Skeletal muscle tissue (tissue), 4 donors: ENCODE results near the gene PPIF. TPM values are rescaled to one million over a fixed set of nuclear protein-coding genes. Genes with fewer than 3 reads are reported as not detected.
A peak's percentile ranks its signal among the peaks of the same experiment; 100 is the strongest.

Source experiments
- H3K27ac ChIP-seq: one replicate; pipeline ENCODE4 v1.7.0; 2013; ENCODE audit warnings: mild to moderate bottlenecking, low read depth, low read length, inconsistent platforms
- H3K27me3 ChIP-seq, 3 donors: one replicate each; pipeline ENCODE4 v1.7.0; 2013; ENCODE audit warnings: low read length in 3 of 3; ENCODE audit not compliant: control insufficient read depth in 3 of 3, insufficient read depth in 3 of 3
- H3K36me3 ChIP-seq, 3 donors: one replicate each; pipeline ENCODE4 v1.7.0; 2013; ENCODE audit warnings: low read length in 3 of 3; ENCODE audit not compliant: control insufficient read depth in 3 of 3, insufficient read depth in 3 of 3
- H3K4me1 ChIP-seq, 3 donors: one replicate each; pipeline ENCODE4 v1.7.0; 2013; ENCODE audit warnings: low read length in 3 of 3, mild to moderate bottlenecking in 3 of 3; ENCODE audit not compliant: control insufficient read depth in 3 of 3, insufficient read depth in 3 of 3
- H3K4me3 ChIP-seq, 3 donors: one replicate each; pipeline ENCODE4 v1.7.0; 2013; ENCODE audit warnings: low read length in 3 of 3
- H3K9ac ChIP-seq, 3 donors: one replicate each; pipeline ENCODE4 v1.7.0; 2013; ENCODE audit warnings: low read length in 3 of 3, mild to moderate bottlenecking in 3 of 3, moderate library complexity in 2 of 3, low read depth in 1 of 3
- H3K9me3 ChIP-seq, 3 donors: one replicate each; pipeline ENCODE4 v1.7.0; 2013; ENCODE audit warnings: low read length in 3 of 3; ENCODE audit not compliant: control insufficient read depth in 3 of 3
- total RNA-seq: library from RNA; depleted of rRNA; stranded (reverse); fragments of >200 nt; gene quantifications from one replicate; pipeline ENCODE4 v1.2.3, GENCODE V29; 2014
- donor health status: Osteomylitis.

The PPIF gene
- total RNA-seq = 9.9 TPM

DNA sequence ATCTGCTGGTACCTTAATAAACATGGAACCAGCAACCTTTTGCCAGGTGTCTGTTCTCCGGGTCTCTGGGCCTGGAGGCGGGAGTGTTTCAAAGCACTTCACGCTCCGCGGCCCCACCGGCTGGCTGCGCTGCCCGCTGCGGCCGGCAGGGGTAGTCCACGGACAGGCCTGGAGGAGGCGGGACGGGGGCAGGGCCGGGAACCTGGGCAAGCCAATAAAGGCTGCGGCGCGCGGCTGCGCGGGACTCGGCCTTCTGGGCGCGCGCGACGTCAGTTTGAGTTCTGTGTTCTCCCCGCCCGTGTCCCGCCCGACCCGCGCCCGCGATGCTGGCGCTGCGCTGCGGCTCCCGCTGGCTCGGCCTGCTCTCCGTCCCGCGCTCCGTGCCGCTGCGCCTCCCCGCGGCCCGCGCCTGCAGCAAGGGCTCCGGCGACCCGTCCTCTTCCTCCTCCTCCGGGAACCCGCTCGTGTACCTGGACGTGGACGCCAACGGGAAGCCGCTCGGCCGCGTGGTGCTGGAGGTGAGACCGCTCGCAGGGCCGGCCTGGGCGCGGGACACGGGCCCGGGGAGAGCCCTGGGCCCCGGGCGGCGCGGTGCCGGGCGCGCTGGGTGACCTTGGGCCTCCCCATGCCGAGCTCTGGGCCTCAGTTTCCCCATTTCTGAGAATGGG is at the start of gene PPIF:
Gene PPIF (plus strand): TSS at position 244 of the 668 bp plus-strand sequence. CDS start 80 bp downstream, at position 324.
- H3K36me3 ChIP-seq = peaks cover 29 to 34% (median 31%) of the 10 kb centered on the region in 3 donors
- peak within 1 kb of the TSS; percentile 87 to 95 (median 93) for H3K9ac ChIP-seq
- H3K27me3 ChIP-seq = no peaks in the 10 kb centered on the region
- H3K9me3 ChIP-seq = no peaks in the 10 kb centered on the region
- peak within 1 kb of the TSS; percentile 90 for H3K27ac ChIP-seq
- H3K4me1 ChIP-seq = peaks cover 16 to 35% (median 31%) of the 10 kb centered on the region in 3 donors
- peak within 1 kb of the TSS; percentile 79 to 87 (median 86) for H3K4me3 ChIP-seq

DNA sequence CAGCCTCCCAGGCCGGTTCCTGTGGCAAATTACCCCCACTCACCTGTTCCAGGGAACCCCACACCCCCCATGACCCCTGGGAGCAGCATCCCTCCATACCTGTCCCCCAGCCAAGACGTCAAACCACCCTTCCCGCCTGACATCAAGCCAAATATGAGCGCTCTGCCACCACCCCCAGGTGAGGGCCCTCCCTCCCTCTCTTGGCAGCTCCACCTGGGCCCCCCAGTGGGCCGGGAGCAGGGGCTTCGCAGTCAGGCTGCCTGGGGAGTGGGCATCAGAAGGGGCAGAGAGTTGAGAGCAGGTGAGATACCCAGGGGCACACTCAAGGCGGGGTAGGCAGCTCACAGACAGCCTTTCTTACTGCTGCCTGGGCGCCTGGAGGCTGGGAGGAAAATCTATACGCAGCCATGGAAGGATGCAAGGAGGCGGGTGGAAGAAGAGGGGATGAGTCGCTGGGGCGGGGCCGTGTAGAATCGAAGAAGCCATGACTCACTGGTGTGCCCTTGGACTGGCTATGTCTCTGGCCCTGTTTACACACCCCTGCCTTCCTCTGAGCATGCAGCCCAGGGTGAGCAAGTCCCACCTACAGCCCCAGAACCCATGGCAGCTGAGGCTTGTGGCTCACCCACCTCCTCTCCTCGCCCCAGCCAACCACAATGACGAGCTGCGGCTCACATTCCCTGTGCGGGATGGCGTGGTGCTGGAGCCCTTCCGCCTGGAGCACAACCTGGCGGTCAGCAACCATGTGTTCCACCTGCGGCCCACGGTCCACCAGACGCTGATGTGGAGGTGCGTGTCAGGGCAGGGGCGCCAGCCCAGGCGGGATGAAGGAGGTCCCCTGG is 48.6 kb upstream of the PPIF start:
- Histone ChIP-seq H3K4me3 (no peak overlapping the region), H3K9ac (no peak overlapping the region), H3K9me3 (no peaks in the 10 kb centered on the region), H3K4me1 (peaks cover 4 to 19% (median 6%) of the 10 kb centered on the region in 3 donors), H3K27me3 (no peaks in the 10 kb centered on the region), H3K36me3 (peaks cover 84 to 91% (median 89%) of the 10 kb centered on the region in 3 donors), H3K27ac (no peak overlapping the region)

DNA sequence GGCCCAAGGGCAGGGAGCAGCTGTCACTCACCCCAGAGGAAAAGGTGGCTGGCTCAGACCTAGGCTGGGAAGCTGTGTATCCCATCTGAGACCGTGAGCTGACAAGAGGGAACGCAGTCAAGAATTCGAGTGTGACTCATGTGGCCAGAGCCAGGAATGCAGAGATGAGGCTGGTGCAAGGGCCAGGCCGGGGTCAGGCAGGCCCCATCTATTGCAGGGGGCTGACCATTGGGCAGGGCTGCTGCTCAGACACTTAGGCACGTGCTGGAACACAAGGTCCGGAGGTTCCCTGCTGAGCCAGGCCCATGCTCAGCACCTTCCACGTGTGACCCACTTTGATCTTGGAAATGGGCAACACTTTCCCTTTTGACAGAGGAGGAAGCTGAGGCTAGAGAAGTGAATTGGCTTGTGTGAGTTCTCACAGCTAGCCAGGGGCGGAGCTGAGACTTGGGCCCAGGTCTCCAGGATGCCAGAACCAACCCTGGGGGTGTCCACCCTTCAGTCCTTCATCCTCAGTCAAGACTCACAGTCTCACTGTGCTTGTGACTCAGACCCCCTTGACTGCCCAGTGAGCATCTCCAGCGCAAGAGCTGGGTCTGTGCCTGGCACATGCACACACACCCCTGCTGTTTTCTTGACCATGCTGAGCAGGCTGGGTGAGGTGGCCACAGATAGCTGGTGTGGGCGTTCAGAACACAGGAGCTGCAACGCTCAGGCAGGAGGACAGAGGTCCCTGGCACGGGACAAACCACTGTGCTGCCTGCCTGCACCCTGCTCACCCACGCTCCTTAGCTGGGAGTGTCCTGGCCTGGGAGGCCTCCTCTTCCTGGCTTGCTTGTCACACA is 47.6 kb upstream of the PPIF start:
- H3K36me3 ChIP-seq = peaks cover 86 to 91% (median 89%) of the 10 kb centered on the region in 3 donors
- H3K4me1 ChIP-seq = peaks cover 4 to 19% (median 6%) of the 10 kb centered on the region in 3 donors
- H3K9ac ChIP-seq = peak overlapping the region in 1 of 3 donors; percentile 16
- H3K4me3 ChIP-seq = no peak overlapping the region
- H3K27ac ChIP-seq = no peak overlapping the region
- H3K9me3 ChIP-seq = no peaks in the 10 kb centered on the region
- H3K27me3 ChIP-seq = no peaks in the 10 kb centered on the region

DNA sequence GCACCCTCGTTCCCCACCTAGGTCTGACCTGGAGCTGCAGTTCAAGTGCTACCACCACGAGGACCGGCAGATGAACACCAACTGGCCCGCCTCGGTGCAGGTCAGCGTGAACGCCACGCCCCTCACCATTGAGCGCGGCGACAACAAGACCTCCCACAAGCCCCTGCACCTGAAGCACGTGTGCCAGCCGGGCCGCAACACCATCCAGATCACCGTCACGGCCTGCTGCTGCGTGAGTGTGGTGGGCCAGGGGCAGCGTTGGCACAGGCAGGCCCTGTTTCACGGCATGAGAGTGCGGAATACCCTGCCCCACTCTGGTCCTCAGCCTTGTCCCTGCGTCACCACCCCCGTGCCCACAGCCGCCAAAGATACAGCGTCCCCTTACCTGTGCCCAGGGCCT is 46.6 kb upstream of the PPIF start:
- Histone ChIP-seq H3K4me1 (peaks cover 4 to 11% (median 6%) of the 10 kb centered on the region in 3 donors), H3K27me3 (no peaks in the 10 kb centered on the region), H3K9ac (no peak overlapping the region), H3K36me3 (peaks cover 88 to 92% (median 92%) of the 10 kb centered on the region in 3 donors), H3K4me3 (no peak overlapping the region), H3K9me3 (no peaks in the 10 kb centered on the region), H3K27ac (no peak overlapping the region)

DNA sequence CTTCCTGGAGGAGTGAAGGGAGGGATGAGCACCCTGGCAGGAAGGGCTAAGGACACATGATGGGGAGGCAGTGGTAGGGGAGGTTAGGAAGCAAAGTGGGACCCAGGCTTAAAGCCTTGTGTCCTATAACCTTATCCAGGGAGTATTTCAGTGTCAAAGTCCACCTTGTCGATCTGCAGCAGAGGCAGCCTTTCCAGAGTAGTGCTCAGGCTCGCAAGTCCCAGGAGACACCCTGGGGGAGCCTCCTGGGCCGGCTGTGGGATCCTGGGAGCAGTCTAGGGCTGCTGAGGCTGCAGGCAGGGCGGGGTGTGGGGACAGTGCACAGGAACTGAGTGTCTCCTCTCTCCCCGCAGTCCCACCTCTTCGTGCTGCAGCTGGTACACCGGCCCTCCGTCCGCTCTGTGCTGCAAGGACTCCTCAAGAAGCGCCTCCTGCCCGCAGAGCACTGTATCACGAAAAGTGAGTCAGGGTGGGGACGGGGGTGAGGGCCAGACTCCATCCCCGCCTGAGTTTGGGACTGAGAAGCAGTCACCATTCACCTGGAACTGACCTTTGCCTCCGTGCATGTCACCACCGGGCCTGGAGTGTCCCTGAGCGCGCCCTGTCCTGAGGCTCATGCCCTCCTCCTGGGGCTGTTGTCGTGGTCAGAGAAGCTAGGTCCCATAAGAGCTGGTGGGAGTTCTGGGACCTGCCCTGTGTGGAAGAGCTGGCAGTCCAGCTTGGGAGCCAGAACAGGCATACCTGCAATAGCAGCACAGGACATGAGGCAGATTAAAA is 45.3 kb upstream of the PPIF start:
- Histone ChIP-seq H3K9me3 (no peaks in the 10 kb centered on the region), H3K36me3 (peaks cover 89 to 94% (median 90%) of the 10 kb centered on the region in 3 donors), H3K4me3 (no peak overlapping the region), H3K4me1 (peaks cover 4 to 9% (median 6%) of the 10 kb centered on the region in 3 donors), H3K27ac (no peak overlapping the region), H3K9ac (no peak overlapping the region), H3K27me3 (no peaks in the 10 kb centered on the region)

DNA sequence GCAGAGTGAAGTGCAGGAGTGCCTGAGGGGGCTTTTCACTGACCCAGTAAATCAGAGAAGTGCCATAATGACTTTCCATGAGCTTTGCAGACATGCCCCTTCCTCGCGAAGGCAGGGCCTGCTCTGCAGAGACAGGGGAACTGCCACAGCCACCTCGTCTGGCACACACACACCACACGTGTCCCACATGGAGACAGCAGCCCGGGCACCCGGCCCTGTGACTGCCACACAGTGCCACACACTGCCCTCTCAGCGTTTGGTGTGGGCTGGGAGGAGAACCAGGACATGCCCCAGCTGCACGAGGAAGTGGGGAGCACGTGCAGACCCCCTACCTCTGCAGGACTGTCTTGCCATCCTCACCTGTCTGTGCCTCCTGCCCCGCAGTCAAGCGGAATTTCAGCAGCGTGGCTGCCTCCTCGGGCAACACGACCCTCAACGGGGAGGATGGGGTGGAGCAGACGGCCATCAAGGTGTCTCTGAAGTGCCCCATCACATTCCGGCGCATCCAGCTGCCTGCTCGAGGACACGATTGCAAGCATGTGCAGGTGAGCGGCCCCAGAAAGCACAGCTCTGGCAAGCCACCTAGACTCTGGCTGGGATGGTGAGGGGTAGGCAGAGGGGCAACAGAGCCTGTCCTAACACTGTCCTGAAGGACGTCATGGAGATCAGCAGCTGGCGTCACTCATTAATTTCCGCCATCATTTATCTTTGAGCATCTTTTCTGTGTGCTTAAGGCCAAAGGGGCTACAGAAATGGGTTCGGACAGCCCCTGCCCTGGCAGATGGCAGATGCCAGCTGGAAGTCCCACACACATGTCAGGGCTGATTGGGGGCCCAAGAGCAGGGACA is 43.4 kb upstream of the PPIF start:
- no peaks in the 10 kb centered on the region for H3K27me3 ChIP-seq
- H3K27ac ChIP-seq = no peak overlapping the region
- peaks cover 92 to 93% (median 93%) of the 10 kb centered on the region in 3 donors for H3K36me3 ChIP-seq
- no peaks in the 10 kb centered on the region for H3K9me3 ChIP-seq
- H3K4me1 ChIP-seq = peaks cover 2 to 6% (median 6%) of the 10 kb centered on the region in 3 donors
- H3K4me3 ChIP-seq = no peak overlapping the region
- H3K9ac ChIP-seq = no peak overlapping the region

DNA sequence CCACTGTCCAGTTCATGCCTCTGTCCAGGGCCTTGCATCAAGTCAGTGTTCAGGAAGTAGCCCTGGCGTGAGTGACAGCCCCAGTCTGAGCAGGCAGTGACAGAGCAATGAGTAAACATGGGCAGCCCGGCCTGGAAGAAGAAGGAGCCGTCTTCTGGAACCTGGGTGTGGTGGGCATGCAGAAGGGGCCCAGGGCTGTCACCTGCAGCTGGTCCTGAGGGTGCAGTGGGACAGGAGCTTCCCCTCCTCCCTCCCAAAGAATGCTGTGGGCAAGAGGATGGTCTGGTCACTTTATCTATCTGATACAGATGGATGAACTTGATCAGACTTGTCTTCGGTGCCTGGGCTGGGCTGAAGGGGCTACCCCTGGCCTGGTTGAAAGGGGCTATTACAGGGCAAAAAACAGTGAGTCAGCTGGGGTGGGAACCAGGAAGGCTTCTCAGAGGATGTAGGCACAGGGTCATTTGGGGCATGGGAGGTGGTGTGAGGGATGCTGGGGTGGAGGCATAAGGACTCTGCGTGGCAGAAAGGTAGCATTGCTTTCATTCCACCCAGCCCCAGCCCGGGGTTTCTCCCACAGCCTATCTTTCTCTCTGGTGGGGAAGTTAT is 42.7 kb upstream of the PPIF start:
- no peaks in the 10 kb centered on the region for H3K4me1 ChIP-seq
- no peak overlapping the region for H3K27ac ChIP-seq
- peaks cover 92 to 93% (median 92%) of the 10 kb centered on the region in 3 donors for H3K36me3 ChIP-seq
- H3K4me3 ChIP-seq = no peak overlapping the region
- no peak overlapping the region for H3K9ac ChIP-seq
- no peaks in the 10 kb centered on the region for H3K27me3 ChIP-seq
- H3K9me3 ChIP-seq = no peaks in the 10 kb centered on the region

DNA sequence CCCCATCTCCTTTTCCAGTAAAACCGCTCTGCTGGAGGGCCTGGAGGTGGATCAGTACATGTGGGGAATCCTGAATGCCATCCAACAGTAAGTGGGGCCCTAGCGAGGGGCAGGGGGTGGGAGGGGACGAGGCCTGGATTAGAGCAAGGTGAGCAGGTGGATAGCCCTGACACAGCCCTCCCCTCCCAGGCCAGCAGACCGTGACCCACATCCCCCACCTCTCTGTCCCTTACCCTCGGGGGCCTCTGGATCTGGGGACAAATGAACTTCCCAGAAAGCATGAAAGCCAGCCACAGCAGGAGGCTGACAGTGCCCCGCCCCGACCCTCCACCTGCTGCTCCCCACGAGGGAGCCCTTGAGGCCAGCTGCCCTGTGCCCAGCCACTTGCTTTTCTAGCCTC is 41.8 kb upstream of the PPIF start:
- peaks cover 91 to 92% (median 92%) of the 10 kb centered on the region in 3 donors for H3K36me3 ChIP-seq
- no peak overlapping the region for H3K4me3 ChIP-seq
- H3K9ac ChIP-seq = no peak overlapping the region
- H3K4me1 ChIP-seq = no peaks in the 10 kb centered on the region
- H3K27ac ChIP-seq = no peak overlapping the region
- no peaks in the 10 kb centered on the region for H3K9me3 ChIP-seq
- no peaks in the 10 kb centered on the region for H3K27me3 ChIP-seq
